ENCODE results near the gene OR10K1.
"Not testable (repeated sequence)": the region's sequence is repeated elsewhere in the genome, so short reads cannot be mapped to it uniquely, and the experiment has no call there.

Gene OR10K1

DNA sequence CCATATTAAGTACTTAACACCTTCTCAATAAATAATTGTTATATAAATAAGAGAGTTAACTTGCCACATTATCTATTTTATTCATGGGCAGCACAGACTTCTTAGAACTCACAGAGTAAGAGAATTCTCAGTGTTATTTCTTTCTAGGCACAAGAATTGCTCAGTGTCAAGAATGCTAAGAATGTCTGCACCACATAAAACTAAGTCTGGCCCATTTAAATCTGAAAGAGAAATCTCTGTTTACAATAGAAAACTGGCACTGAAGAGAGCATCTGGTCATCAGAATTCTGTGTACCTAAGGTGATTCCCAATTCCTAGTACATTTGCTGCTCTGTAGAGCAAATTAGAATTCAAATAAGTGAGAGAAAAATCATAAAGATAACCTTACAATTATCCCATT lies 39.4 kb upstream of the OR10K1 start:
- Histone ChIP-seq H3K9ac (ENCODE audit: low read length) (no peak overlapping the region), H3K4me1 (ENCODE audit: insufficient read depth, low read length, severe bottlenecking) (no peaks in the 10 kb centered on the region)

DNA sequence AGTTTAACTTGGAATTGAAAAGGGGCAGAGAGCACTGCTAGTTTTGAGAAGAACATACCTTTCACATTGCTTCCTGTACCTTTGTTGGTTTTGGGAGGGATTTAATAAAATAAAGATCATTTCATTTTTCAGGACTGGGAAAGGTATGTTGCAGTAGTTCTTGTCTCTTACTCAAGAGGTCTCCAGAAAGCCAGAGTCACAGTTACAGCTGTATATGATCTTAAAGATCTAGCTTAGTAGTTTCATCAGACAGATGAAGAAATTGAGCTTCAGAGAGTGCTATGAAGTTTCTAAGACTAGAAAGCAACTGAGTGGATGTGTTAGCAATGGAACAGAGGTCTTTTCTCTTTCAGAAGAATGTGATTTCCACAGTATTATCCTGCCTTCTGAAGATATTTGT lies 36.6 kb upstream of the OR10K1 start:
- H2AFZ ChIP-seq (ENCODE audit: low read length), result no peak overlapping the region
- no peak overlapping the region for H3K4me3 ChIP-seq (ENCODE audit: low read depth, low read length, poor library complexity, severe bottlenecking)
- H3K4me2 ChIP-seq (ENCODE audit: low read length), result no peak overlapping the region
- no peaks in the 10 kb centered on the region for H3K9me2 ChIP-seq (ENCODE audit: low read depth, low read length)
- H3K27ac ChIP-seq (ENCODE audit: low read depth, low read length, poor library complexity, severe bottlenecking), result no peak overlapping the region
- no peaks in the 10 kb centered on the region for H3K4me1 ChIP-seq (ENCODE audit: insufficient read depth, low read length, severe bottlenecking)
- H3K36me3 ChIP-seq (ENCODE audit: insufficient read depth, low read length), result no peaks in the 10 kb centered on the region
- H3K9ac ChIP-seq (ENCODE audit: low read length), result no peak overlapping the region
- H3K79me2 ChIP-seq (ENCODE audit: insufficient read depth, low read length), result no peaks in the 10 kb centered on the region
- TF ChIP-seq, protein P1, sequence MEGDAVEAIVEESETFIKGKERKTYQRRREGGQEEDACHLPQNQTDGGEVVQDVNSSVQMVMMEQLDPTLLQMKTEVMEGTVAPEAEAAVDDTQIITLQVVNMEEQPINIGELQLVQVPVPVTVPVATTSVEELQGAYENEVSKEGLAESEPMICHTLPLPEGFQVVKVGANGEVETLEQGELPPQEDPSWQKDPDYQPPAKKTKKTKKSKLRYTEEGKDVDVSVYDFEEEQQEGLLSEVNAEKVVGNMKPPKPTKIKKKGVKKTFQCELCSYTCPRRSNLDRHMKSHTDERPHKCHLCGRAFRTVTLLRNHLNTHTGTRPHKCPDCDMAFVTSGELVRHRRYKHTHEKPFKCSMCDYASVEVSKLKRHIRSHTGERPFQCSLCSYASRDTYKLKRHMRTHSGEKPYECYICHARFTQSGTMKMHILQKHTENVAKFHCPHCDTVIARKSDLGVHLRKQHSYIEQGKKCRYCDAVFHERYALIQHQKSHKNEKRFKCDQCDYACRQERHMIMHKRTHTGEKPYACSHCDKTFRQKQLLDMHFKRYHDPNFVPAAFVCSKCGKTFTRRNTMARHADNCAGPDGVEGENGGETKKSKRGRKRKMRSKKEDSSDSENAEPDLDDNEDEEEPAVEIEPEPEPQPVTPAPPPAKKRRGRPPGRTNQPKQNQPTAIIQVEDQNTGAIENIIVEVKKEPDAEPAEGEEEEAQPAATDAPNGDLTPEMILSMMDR (IDR thresholded peaks at IDR 0.05; ENCODE audit: low read length), result no peak
- no peak for TF ChIP-seq EZH2 (IDR thresholded peaks at IDR 0.05; ENCODE audit: borderline replicate concordance, low read length)
- no peaks in the 10 kb centered on the region for H3F3A ChIP-seq (ENCODE audit: insufficient read depth, low read length)
- H3K9me3 ChIP-seq (ENCODE audit: low read length), result no peaks in the 10 kb centered on the region
- H3K27me3 ChIP-seq (ENCODE audit: insufficient read depth, low read length), result no peaks in the 10 kb centered on the region
- no peaks in the 10 kb centered on the region for H4K20me1 ChIP-seq (ENCODE audit: insufficient read depth, low read length)

More for the DNA sequence above, 39.4 kb upstream of the OR10K1 start:
- TF ChIP-seq, protein P1 (IDR thresholded peaks at IDR 0.05; ENCODE audit: low read length), result no peak
- no peak for TF ChIP-seq EZH2 (IDR thresholded peaks at IDR 0.05; ENCODE audit: borderline replicate concordance, low read length)
- H3K4me3 ChIP-seq (ENCODE audit: low read depth, low read length, poor library complexity, severe bottlenecking), result no peak overlapping the region
- H3K4me2 ChIP-seq (ENCODE audit: low read length), result no peak overlapping the region
- no peak overlapping the region for H2AFZ ChIP-seq (ENCODE audit: low read length)
- H3F3A ChIP-seq (ENCODE audit: insufficient read depth, low read length), result no peaks in the 10 kb centered on the region
- H3K79me2 ChIP-seq (ENCODE audit: insufficient read depth, low read length), result no peaks in the 10 kb centered on the region
- no peak overlapping the region for H3K27ac ChIP-seq (ENCODE audit: low read depth, low read length, poor library complexity, severe bottlenecking)
- no peaks in the 10 kb centered on the region for H3K36me3 ChIP-seq (ENCODE audit: insufficient read depth, low read length)
- H4K20me1 ChIP-seq (ENCODE audit: insufficient read depth, low read length), result no peaks in the 10 kb centered on the region
- no peaks in the 10 kb centered on the region for H3K27me3 ChIP-seq (ENCODE audit: insufficient read depth, low read length)
- no peaks in the 10 kb centered on the region for H3K9me3 ChIP-seq (ENCODE audit: low read length)
- H3K9me2 ChIP-seq (ENCODE audit: low read depth, low read length), result no peaks in the 10 kb centered on the region

DNA sequence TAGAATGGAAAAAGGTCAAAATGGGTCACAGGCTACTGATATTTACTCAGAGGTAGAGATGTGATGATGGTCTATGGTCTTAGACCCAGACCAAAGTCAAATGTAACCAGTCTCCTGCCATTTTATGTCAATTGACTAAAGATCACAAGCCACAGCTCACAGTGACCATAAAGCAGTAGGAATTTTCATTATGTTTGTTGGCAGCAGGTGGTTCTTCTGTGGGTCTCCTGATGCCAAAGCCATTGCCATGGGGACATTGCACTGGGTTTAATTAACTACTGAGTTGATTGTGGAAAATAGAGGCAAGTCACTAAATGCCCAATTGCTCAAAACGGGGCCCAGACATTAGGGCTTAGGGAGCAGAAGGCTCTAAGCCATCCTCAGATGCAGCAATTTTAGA lies 35.5 kb upstream of the OR10K1 start, which contains the start of gene OR10K2:
OR10K2 (minus strand) TSS at position 101 of the 400 bp plus-strand sequence. CDS start 5,371 bp downstream, outside the sequence.
- H3K36me3 ChIP-seq (ENCODE audit: insufficient read depth, low read length), result no peaks in the 10 kb centered on the region
- H3K27me3 ChIP-seq (ENCODE audit: insufficient read depth, low read length), result no peaks in the 10 kb centered on the region
- no peaks in the 10 kb centered on the region for H3F3A ChIP-seq (ENCODE audit: insufficient read depth, low read length)
- TF ChIP-seq, protein P1 (IDR thresholded peaks at IDR 0.05; ENCODE audit: low read length), result no peak
- no peak for TF ChIP-seq EZH2 (IDR thresholded peaks at IDR 0.05; ENCODE audit: borderline replicate concordance, low read length)
- H3K4me2 ChIP-seq (ENCODE audit: low read length), result no peak within 1 kb of the TSS
- no peaks in the 10 kb centered on the region for H3K4me1 ChIP-seq (ENCODE audit: insufficient read depth, low read length, severe bottlenecking)
- no peaks in the 10 kb centered on the region for H3K9me3 ChIP-seq (ENCODE audit: low read length)
- H3K27ac ChIP-seq (ENCODE audit: low read depth, low read length, poor library complexity, severe bottlenecking), result no peak within 1 kb of the TSS
- H3K9me2 ChIP-seq (ENCODE audit: low read depth, low read length), result no peaks in the 10 kb centered on the region
- H3K79me2 ChIP-seq (ENCODE audit: insufficient read depth, low read length), result no peaks in the 10 kb centered on the region
- no peak within 1 kb of the TSS for H2AFZ ChIP-seq (ENCODE audit: low read length)
- H3K4me3 ChIP-seq (ENCODE audit: low read depth, low read length, poor library complexity, severe bottlenecking), result no peak within 1 kb of the TSS
- no peaks in the 10 kb centered on the region for H4K20me1 ChIP-seq (ENCODE audit: insufficient read depth, low read length)
- no peak within 1 kb of the TSS for H3K9ac ChIP-seq (ENCODE audit: low read length)

DNA sequence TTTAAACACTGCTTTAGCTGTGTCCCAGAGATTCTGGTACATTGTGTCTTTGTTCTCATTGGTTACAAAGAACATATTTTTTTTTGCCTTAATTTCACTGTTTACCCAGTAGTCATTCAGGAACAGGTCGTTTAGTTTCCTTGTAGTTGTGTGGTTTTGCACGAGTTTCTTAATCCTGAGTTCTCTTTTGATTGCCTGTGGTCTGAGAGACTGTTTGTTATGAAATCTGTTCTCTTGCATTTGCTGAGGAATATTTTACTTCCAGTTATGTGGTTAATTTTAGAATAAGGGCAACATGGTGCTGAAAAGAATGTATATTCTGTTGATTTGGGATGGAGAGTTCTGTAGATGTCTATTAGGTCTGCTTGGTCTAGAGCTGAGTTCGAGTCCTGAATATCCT lies 31.5 kb upstream of the OR10K1 start:
- H2AFZ ChIP-seq (ENCODE audit: low read length); H3K9me2 ChIP-seq (ENCODE audit: low read depth, low read length); H3K4me1 ChIP-seq (ENCODE audit: insufficient read depth, low read length, severe bottlenecking); H3K27ac ChIP-seq (ENCODE audit: low read depth, low read length, poor library complexity, severe bottlenecking); H3K4me3 ChIP-seq (ENCODE audit: low read depth, low read length, poor library complexity, severe bottlenecking); H3K79me2 ChIP-seq (ENCODE audit: insufficient read depth, low read length); H3K27me3 ChIP-seq (ENCODE audit: insufficient read depth, low read length); H3K9me3 ChIP-seq (ENCODE audit: low read length); H3K9ac ChIP-seq (ENCODE audit: low read length); H3K4me2 ChIP-seq (ENCODE audit: low read length); H3F3A ChIP-seq (ENCODE audit: insufficient read depth, low read length); H3K36me3 ChIP-seq (ENCODE audit: insufficient read depth, low read length); H4K20me1 ChIP-seq (ENCODE audit: insufficient read depth, low read length): not testable (repeated sequence)

Measured in OCI-LY1 (cell line).